NCI-H526 (cell line): ENCODE measurements around the gene SLMAP.

Source experiments
- DNase-seq, 2 experiments: peaks; one replicate each; lab custom pipeline; 2025; lab: John Stamatoyannopoulos, UW

SLMAP gene

DNA sequence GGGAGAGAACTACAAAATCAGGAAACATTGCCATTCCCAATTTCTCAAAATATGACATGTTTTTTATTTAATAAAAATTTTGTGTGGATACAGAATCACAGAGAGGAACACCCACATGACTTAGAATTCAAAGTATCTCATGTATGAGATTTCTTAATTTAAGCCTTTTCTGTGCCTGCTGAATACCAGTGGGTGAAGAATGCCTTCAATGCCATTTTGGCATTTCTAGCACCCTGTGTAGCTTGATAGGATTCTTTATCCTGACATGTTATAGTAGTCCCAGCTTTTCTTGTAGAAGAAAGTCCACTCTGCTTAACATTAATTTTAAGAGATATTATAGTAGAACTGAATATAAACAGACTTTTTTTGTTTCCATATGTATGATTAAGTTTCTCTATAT, 3.1 kb upstream of the SLMAP start:
- no peak for DNase-seq

DNA sequence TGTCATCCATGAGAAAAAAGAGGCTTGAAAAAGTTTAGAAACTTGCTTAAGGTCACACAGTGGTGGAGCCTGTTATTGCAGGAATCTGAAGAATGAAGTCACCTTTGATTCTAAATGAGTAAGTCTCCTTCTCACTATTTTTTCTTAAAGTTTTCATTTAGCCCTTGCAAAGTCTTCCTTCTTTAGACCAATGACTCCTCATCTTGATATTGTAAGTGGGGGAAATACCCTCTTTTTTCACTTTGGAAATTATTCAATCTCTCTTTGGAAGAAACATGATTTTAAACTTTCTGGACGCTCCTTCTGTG, 787 bp upstream of the SLMAP start:
- peak in 1 of 2 experiments; percentile 2 for DNase-seq

DNA sequence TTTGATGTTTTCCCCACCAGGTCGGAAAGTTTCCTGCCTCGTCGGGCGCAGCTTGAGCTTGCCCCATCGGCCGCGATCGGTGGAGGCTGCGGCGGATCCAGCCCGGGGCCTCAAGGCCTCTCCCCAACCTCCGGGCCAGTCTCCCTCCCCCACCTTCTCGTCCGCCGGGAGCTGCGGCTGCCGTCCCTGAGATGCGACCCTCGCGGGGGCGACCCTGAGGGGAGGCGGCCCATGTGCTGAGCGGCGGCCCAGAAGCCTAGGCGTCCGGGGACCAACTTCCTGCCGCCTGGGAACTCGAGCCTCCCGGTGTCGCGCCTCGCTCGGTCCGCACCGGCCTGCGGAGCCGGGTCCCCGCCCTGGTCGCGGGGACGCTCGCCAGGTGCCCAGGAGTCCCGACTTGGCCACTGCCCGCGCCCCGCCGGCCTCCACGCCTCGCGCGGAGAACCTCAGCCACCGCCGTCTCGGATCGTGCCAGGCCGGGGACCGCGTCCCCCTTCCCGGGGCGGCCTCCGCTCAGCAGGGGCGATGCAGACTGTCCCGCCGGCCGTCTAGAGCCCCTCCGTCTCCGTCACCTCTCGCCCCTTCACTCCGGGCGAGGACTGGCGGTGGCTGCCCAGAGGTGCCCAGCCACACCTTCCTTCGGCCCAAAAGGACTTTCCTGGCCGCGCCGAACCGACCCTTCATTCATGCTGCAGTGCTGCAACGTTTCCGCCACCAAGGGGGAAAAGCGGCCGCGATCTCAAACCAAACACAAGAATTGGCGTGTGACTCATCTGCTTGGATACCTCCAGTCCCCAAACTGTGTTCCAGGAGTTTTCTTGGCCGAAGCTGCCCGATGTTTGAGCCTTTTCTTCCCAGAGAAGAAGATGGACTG, 656 bp downstream of the SLMAP start:
- DNase-seq = peak in 1 of 2 experiments; percentile 54

DNA sequence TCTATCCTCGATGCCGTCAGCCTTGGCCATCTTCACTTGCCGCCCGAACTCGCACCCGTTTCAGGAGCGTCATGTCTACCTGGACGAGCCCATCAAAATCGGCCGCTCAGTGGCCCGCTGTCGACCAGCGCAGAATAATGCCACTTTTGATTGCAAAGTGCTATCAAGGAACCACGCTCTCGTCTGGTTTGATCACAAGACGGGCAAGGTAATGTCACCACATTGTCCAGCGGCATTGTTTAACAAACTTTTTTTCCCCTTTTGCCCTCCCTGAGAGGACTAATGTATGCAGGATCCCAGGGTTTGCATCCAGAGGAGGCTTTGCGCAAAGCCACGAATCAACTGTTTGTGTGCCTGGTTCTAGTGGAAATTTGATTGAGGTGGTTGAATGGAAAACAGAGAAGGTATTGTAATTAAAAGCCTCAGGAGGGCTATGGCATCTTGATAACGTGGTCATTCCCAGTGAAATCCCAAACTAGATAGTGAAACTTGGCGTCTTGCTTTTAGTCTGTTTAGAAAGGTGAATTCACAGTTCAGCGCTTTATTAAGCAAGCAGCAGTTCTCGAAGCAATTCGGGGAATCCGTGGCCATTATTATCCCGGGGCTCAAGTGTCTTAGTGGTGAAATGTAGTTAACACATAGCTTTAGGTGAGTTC, 1.7 kb downstream of the SLMAP start:
- peak in 1 of 2 experiments; percentile 57 for DNase-seq

DNA sequence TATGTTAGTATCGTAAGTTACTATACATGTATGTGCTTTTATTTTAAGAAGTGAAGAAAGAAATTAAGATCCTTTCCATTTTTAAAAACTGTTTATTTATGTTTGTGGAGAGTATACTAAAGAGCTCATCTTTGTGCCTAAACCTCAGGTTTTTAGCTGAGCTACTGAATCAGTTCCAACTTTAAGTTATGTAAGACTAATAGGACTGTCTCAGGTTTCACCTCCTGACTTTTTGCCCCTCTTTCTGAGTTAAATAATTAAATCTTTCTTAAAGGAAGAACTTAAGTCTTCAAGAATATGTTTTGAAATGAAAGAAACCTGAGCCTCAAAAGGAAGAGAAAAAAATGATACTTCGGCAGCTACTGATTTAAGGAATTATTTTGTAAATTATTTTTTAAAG, 2.6 kb downstream of the SLMAP start:
- no peak for DNase-seq

DNA sequence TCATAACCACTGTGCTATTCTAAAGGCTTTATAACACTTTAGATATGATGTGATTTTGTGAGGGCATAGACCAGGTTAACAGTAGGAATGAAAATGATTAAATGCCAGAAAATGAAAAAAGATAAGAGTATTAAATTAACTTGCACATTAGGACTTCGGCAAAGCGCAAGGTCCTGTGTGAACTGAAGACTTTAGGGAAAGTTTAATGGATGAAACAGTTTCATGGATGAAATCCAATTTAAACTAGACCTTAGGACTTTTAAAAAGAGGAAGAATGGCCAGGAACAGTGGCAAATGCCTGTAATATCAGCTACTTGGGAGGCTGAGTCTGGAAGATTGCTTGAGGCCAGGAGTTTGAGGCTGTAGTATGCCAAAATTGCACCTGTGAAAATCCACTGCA, 8.7 kb downstream of the SLMAP start:
- no peak for DNase-seq

DNA sequence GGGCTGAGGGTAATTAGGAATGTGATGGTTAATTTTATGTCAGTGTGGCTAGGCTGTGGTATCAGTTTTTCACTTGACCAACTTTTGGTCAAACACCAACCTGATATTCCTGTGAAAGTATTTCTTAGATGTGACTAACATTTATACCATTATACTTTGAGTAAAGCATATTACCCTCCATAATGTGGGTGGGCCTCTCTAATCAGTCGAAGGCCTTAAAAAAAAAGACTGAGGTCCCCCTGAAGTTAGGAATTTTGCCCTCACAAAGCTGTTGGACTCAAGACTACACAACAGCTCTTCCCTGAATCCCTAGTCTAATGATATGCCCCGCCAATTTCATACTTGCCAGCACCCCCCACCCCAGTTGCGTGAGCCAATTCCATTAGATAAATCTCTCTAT, 12.5 kb downstream of the SLMAP start:
- DNase-seq = no peak

DNA sequence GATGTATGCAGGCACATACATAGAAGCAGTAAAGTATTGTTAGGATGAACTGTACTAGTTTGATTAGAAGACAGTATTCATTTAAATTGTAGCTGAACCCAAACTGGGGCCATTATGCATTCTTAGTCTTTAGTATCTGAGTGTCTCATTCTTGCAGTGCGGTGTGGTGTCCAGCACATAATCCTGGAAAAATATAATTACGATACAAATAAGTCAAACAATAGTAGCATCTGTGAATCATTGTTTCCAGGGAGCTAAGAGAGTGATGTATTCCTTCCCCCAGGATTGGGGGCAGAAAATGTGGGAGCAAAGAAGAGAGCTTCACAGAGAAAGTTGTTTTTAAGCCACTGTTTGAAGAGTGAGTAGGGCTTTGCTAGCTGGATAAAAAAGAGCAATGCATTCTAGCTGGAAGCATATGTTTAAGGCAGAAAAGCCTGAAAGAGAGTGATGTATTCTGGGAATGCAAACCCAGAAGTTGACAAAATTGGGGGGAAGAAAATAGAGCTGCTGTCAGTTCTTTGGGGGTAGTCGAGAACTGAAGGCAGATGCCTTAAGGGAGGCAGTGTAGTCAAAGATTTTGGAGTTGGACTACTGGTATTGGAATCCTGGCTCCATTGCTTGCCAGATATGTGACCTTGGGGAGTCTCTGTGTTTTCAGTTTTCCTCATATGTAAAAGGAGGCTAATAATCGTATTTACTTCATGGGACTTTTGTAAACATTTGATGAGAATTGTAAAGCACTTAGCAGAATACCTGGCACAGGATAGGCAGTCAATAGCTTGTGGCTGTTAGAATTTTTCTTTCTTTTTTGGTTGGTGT, 14.1 kb downstream of the SLMAP start:
- DNase-seq = no peak

DNA sequence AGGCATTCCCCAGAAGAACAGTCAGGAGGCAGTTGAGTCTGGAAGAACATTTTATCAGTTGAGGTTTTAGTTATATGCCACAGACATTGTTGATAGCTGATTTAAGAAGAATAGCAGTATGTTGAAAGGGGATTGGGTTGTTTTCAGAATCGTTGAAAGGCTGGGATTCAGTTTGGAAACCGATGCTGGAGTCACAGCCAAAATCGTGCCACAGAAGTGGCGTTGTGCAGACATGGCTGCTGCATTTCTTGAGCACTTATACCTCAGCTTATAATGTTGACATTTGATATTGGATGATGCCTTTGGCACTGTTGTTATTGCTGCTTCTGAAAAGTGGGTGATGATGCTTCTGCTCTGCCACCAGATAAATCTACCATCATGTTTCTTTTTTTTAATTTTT, 16.1 kb downstream of the SLMAP start:
- no peak for DNase-seq

DNA sequence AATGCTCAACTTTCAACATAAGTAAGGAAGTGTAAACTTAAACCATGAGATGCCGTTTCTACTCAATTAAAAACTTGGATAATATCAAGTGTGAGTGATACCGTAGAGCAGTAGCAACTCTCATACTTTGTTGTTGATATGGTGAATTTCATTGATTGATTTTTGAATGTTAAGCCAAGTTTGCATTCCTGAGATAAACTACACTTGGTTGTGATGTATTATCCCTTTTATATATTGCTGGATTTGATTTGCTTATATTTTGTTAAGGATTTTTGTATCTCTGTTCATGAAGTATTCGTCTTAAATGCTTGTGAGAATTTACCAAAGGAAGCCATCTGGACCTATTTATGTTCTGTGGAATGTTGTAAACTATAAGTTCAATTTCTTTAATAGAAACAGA, 21.7 kb downstream of the SLMAP start:
- no peak for DNase-seq

DNA sequence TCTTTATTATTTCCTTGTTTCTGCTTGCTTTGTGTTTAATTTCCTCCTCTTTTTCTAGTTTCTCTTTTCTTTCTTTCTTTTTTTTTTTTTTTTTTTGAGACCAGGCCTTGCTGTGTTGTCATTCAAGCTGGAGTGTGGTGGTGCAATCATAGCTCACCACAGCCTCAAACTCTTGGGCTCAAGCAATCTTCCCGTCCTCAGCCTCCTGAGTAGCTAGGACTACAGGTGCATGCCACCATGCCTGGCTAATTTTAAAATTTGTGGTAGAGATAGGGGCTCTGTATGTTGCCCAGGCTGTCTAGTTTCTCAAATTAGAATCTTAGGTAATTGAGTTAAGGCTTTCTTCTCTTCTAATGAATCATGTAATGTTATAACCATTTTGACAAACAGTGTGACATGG, 22.4 kb downstream of the SLMAP start:
- DNase-seq = no peak

DNA sequence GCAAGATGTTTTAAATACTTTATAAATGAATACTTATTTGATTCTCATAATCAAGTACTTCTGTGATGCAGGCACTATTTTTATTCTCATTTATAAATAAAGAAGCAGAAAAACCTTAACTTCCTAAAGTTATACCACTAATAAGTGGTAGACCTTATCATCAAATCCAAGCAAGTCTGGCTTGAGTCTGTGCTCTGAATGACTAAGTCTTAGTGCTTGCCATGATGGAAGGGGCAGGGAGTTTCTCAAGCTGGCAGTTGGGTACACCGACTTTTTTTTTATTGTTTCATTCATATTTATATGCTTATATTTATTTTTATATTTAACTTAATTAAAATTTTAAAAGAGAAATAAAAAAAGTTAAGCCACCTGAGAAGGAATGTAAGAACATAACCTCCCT, 23.6 kb downstream of the SLMAP start:
- DNase-seq = no peak

DNA sequence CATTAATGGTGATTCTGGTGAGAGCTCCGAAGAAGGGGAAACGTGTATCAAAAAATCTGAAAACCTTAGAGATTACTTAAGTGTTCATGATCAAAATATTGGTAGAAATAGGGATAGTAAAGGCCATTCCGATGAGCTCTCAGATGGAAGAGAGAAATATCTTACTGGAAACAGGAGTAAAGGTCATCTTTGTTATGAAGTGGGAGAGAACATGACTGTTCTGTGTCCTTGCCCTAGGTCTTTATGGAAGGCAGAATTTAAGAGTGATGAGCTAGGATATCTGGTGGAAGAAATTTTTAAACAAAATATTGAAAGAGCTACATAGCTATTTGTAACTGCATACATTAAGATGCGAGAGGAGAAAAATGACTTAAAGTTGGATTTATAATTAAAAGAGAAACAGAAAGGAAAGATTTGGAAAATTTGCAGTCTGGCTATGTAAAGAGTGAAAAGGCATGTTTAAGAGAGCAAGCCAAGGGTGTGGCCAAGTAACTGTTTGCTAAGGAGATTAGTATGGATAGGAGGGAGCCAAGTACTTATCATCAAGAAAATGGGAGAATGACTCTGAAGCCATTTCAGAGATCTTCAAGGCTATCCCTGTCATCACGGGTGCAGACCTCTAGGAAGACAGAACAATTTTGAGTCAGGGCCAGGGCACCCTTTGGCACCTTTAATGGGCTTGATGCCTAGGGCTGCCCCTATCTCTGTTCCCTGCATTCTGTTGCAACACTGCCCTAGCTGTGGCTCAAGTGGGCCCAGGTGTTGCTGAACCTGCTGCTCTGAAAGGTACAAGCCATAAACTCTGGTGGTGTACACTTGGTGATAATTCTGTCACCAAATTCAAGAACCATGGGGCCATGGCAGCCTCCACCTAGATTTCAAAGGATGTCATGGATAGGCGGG, 27.3 kb downstream of the SLMAP start:
- DNase-seq = no peak

DNA sequence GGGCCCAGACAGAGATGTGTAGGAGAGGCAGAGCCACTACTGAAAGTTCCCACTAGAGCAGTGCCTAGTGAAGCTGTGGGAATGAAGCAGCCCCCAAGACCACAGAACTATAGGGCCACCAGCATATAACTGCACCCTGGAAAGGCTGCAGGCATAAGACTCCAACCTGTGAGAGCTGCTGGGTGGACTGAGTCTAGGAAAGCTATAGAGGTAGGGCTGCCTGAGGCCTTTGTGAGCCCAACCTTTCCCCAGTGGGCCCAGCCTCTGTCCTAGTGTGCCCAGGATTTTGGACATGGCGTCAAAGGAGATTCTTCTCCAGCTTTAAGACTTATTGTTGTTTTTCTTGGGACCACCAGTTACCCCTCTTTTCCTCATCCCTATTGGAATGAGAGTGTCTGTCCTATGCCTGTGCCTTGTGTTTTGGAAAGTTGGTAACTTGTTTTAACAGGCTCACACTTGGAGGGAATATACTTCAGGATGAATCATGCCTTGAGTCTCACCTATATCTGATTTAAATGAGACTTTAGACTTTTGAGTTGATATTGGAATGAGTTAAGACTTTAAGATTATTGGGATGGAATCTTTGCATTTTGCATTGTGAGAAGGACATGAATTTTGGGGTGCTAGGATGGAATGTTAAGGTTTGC, 28.1 kb downstream of the SLMAP start:
- no peak for DNase-seq

DNA sequence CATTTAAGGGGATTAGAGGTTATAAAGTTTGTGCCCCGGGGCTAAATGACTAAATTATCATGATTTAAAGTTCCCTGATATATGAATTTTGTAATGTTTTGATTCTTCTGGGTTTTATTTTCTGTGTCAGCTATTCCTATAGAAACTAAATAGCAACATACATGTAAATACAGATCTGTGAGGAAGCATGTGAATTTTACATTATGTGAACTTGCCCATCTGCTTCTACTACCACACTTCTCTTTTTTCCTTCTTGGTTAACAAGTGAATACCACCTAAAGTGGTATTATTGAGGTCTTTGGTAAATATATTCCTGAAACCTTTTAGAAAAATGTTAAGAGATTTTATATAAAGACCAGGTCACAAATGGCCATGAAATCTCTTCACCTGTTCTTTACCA, 29.3 kb downstream of the SLMAP start:
- DNase-seq = no peak

DNA sequence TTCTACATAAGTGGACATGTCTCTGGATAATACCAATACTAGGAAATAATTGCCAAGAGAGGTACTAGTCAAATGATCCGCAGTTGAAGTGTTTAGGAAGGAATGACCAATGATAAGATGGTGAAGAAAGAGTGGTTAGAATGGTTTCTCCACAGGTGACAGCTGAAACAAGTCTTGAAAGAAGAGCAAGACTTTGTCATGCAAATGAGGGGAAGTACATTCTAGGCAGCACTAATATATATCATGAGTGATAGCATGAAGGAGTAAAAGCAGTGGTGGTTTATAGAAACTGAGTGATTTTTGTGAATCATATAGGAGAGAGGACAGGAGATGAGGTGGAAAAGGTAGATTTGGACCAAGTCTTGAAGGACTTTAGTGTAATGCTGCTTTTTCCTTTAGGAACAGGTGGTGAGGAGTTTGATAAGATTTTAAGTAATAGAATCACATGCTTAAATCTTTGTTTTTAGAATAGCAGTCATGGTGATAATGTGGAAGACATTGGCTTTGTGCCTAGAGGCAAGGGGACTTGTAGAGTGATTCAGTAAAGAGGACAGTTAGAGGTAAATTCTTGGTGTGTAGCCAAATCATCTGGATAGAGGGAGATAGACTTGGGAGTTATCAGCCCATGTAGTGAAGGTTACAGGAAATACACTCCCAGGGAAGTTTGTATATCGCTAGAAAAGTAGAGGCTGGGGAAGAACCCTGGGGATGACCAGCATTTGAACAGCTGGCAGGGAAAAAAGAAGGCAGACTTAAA, 31.9 kb downstream of the SLMAP start:
- DNase-seq = no peak

DNA sequence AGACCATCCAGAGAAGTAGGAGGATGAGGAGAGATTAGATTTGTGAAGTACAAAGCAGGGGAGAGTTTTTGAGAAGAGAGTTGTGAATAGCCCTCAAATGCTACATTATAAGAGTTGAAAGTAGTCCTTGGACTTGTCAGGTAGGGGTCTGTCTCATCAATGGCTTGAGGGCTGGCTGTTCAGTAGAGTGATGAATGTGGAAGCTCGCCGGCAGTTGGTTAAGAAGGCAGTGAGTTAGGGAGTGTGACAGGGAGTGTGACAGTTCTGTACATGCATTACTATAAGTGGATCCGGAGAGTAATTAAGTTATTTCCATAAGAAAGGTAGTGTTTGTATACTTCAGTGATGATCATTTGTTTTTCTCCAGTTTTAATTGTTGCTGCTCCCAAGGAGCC, 32.5 kb downstream of the SLMAP start:
- no peak for DNase-seq

DNA sequence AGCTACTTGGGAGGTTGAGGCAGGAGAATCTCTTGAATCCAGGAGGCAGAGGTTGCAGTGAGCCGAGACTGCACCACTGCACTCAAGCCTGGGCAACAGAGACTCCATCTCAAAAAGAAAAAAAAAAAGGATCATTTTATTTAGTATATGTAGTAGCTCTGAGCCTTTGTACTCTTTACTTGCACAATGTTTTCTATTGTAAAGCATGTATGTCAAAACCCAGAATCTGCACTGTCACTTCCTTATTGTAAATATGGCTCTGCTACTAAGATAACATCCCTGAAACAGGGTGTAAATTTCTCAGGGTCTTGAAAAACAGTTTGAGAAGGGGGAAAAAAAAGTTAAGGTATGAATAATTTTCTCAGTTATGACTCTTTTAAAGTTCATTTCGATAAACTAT, 35.1 kb downstream of the SLMAP start:
- DNase-seq = no peak

DNA sequence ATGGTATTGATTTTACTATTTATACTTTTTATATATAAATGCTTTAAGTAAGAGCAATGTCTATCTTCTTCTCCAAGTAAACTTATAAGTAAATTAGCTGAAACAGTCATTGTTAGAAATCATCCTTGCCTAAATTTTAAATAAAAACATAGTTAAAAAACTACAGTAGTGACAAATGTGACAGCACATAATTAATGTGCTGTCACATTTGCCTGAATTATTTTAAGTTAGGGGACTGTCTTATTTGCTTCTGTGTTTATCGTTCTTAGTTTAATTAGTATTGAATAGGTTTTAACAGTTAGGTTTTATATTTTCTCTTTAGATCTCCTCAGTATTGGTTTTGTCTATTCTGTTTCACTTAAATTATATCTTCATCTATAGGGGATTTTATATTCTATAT, 36.1 kb downstream of the SLMAP start:
- no peak for DNase-seq

DNA sequence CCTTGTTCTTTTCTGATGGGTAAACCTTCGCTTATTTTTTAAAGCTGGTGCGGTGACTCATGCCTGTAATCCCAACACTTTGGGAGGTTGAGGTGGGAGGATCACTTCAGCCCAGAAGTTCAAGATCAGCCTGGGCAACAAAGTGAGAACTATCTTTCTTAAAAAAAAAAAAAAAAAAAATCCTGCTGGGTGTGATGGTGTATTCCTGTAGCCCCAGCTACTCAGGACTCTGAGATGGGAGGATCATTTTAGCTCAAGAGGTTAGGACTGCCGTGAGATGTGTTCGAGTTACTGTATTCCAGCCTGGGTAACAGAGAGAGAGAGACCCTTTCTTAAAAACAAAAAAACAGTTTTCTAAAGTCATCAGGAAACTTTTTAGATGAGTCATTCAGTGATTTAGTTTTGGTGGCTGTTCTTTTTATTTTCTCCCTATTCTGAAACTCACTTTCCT, 37.7 kb downstream of the SLMAP start:
- DNase-seq = no peak

DNA sequence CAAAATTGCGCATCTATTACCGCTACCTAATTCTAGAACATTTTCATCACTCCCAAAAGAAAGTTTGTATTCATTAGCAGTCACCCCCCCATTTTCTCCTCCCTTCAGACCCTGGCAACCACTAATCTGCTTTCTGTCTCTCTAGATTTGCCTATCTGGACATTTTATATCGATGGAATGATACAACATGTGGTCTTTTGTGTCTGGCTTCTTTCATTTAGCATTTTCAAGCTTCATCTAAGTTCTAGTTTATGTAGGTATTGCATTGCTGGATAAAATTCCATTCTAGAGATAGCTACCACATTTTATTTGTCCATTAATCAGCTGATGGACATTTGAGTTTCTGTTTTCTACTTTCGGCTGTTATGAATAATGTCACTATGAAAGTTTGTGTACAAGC, 38.4 kb downstream of the SLMAP start:
- no peak for DNase-seq
